GM20431 (cell line): Measurements from ENCODE around the gene LINC00305.

Experiments
- in situ Hi-C: fragments of 300-500 bp; cut with MseI, MboI; formaldehyde crosslinking; loops from one replicate; pipeline ENCODE4 v1.15.0; 2020; ENCODE audit warnings: low sequenced_read_pairs; ENCODE audit not compliant: unreplicated experiment

Gene LINC00305

DNA sequence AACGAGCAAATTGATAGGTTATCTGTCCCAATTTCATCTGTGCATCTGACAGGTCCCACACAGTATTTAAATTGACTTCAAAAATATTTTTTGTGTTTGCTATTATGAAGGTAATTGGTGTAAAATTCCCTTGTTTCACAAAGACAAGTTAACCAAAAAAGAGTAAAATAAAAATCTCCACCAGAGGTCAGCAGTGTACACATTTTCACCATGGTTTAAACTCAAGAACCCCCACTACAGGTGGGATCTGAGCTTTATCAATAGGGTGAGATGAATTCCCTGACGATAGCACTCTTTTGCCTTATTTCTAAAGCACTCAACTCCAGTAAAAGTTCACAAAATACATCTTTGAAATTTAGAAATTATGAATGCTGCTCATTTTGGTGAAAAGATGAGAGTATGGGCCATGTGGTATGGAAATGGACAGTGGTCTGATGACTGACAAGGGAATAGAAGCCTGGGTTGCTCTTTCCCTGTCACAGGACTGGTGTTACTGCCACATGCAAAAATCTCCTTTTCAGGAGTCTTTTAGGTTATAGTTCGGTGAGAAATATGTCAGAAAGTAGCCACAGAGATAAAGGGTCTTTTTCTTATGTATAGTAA lies 111.0 kb downstream of the LINC00305 start:
- in situ Hi-C loops, result no loop called here

DNA sequence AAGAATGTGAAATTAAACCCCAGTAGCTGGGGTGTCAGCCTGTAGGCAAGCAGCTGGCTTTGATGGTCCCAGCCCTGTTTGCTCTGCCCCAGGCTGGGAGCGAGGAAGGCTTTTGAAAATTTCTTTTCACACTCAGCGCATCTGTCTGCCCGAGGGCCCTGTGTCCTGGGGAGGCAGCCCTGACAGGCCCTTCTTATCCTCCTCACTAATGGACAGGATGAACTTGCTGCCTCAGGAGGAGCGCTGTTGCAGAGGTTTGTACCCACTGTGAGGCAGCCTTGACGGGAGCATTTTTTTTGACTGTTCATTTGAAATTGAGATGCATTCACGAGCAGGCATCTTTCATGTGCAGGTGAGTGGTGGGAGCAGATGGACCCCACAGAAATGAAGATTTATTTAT lies 116.6 kb downstream of the LINC00305 start:
- in situ Hi-C loops, result no loop called here

DNA sequence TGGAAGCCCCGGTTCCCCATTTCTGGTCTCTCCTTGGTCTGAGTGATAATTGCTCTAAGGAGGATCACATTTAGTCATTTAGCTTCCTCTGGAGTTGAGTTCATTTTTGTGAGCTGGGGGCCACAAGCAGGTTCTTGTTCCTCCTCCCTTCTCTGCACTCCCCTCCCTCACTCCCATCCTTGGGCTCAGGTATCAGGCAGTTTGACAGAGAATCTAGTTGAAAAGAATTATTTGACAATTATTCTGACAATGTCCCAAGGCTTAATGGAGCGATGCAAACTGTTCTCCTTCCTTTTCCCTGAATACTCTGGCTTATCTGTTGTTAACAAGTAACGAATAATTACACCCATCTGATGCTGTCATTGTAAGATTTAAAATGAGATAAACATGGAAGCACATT lies 117.5 kb downstream of the LINC00305 start:
- in situ Hi-C loops, result no loop called here
